Activated naive CD8-positive, alpha-beta T cell treated with anti-CD3 and anti-CD28 coated beads, Interleukin-2, amount 50 U/mL, for 24 hours (primary cell): Measurements from ENCODE around the gene MN1.

Experiments
- ATAC-seq: fragments of 150-1000 bp; cut with Tn5 transposase; one replicate; pipeline ENCODE4 v1.10.0; 2021
- DNase-seq: peaks from one replicate; pipeline ENCODE4 v3.0.0; 2021
- H3K27ac Mint-ChIP-seq: one replicate; pipeline ENCODE4 v1.8.0; 2021; ENCODE audit warnings: mild to moderate bottlenecking, mixed read lengths
- H3K27me3 Mint-ChIP-seq: one replicate; pipeline ENCODE4 v1.8.0; 2021; ENCODE audit warnings: mixed read lengths
- H3K36me3 Mint-ChIP-seq: one replicate; pipeline ENCODE4 v1.8.0; 2021; ENCODE audit warnings: low read depth, mixed read lengths
- H3K4me1 Mint-ChIP-seq: one replicate; pipeline ENCODE4 v1.8.0; 2021; ENCODE audit warnings: mixed read lengths
- H3K4me3 Mint-ChIP-seq: one replicate; pipeline ENCODE4 v1.8.0; 2021; ENCODE audit warnings: mild to moderate bottlenecking, moderate library complexity, mixed read lengths
- H3K9me3 Mint-ChIP-seq: one replicate; pipeline ENCODE4 v1.8.0; 2021; ENCODE audit warnings: mixed read lengths

Gene MN1

GRCh38 chr22:27798511-27799014, 3.0 kb downstream of the MN1 start:
- Mint-ChIP-seq H3K27ac (no peak overlapping the region), H3K9me3 (no peaks in the 10 kb centered on the region), H3K27me3 (peaks cover 10% of the 10 kb centered on the region), H3K36me3 (no peaks in the 10 kb centered on the region), H3K4me3 (no peak overlapping the region), H3K4me1 (peaks cover 8% of the 10 kb centered on the region)
- ATAC-seq (no peak), DNase-seq (no peak)

GRCh38 chr22:27797520-27798391, 3.8 kb downstream of the MN1 start:
- DNase-seq: no peak
- H3K27me3 Mint-ChIP-seq: peaks cover 8% of the 10 kb centered on the region
- no peaks in the 10 kb centered on the region for H3K9me3 Mint-ChIP-seq

DNA sequence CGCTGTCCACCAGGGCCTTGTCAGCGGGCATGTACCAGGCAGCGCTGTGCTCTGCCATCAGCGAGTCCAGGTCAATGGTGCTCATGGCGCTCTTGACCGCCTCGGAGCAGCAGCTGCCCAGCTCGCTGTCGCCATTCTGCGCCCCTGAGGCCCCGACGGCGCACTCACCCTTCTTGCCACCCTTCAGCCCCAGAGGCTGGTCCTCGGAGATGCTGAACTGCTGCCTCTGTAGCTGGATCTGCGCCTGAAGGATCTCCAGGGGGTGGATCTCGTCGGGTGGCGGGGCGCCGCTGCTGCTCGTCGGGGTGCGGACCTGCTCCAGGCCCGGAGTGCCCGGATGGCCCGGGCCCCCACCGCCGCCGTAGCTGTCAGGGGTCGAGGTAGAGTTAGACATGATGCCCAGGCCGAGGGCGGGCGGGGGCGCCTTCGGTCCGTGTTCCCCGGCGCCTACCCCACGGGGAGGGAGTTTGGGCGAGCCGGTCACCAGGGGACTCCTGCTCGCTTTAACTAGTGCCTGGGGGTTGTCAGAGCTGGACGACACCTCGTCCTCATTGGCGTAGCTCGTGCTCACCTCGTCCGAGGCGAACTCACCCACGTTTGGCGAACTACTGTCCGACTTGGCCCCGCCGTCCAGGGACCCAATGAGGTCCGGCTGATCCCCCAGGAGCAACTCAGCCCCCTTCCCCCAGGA, 4.6 kb downstream of the MN1 start:
- DNase-seq: no peak
- Mint-ChIP-seq H3K27me3 (peaks cover 2% of the 10 kb centered on the region), H3K4me3 (no peak overlapping the region), H3K27ac (no peak overlapping the region), H3K4me1 (no peaks in the 10 kb centered on the region), H3K9me3 (no peaks in the 10 kb centered on the region), H3K36me3 (no peaks in the 10 kb centered on the region)
- no peak for ATAC-seq

More at GRCh38 chr22:27797520-27798391, 3.8 kb downstream of the MN1 start:
- Mint-ChIP-seq H3K4me3 (no peak overlapping the region), H3K4me1 (peaks cover 7% of the 10 kb centered on the region), H3K36me3 (no peaks in the 10 kb centered on the region), H3K27ac (no peak overlapping the region)
- no peak for ATAC-seq

DNA sequence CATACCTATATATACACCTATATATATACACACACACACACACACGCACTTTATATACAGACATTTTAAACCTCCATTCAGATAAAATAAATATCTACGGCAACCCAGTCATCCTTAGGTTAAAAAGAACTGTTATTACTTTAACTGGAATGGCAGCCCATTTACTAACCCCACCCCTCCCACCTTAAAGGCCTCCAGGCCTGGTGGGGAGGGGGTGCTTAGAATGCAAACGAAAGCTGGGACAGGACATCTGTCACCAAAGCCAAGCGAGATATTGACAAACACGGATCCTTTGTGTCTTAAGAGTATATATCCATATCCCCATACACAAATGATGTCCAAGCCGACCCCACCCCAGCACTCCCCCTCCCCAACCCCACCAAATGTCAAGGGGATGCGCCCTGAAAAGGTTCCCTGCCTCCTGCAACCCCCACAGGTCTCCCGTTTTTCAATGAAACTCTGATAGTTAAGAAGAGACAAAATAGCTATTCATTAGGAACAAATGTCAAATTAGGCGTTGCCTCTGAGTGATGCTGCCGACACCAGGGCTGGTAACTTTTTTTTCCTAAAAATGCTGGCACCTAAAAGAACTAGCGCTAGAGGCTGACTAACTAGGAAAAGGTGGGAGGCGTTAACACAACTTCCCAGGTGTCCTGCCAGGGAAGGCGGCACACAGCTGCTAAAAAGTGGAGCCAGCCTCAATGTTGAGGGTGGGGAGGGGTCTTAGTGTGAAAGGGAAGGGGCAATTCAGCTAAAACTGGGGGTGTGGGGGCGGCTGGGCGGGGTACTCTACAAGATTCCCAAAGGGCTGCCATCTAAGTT, 5.6 kb downstream of the MN1 start:
- no peak overlapping the region for H3K4me3 Mint-ChIP-seq
- H3K4me1 Mint-ChIP-seq: no peaks in the 10 kb centered on the region
- H3K9me3 Mint-ChIP-seq: no peaks in the 10 kb centered on the region
- H3K27ac Mint-ChIP-seq: no peak overlapping the region
- ATAC-seq (no peak), DNase-seq (no peak)
- peaks cover 2% of the 10 kb centered on the region for H3K27me3 Mint-ChIP-seq
- no peaks in the 10 kb centered on the region for H3K36me3 Mint-ChIP-seq

- DNase-seq: no peak
- Mint-ChIP-seq H3K27ac (no peak overlapping the region), H3K4me3 (no peak overlapping the region), H3K27me3 (no peaks in the 10 kb centered on the region), H3K36me3 (no peaks in the 10 kb centered on the region), H3K9me3 (no peaks in the 10 kb centered on the region), H3K4me1 (no peaks in the 10 kb centered on the region)
- no peak for ATAC-seq
These were observed 6.5 kb downstream of the MN1 start for GRCh38 chr22:27795053-27795452.

DNA sequence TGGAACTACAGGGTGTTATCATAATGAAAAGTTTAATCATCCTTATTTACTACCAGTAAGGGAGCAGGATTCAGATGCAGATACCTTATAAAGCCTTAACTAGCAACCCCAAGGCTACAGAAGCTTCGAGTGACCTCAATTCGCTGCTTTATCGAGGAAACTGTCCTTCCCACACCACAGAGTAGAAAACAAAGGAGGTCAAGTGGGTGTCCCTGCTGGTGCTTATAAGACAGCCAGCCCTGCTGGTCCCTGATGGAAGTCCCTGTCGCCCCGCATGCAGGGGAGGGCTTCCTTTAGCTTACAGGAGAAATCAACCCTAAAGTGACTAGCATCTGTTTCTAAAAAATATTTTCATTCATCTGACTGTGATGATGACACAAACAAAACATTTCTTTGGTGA, 7.3 kb downstream of the MN1 start:
- Mint-ChIP-seq H3K9me3 (no peaks in the 10 kb centered on the region), H3K27me3 (no peaks in the 10 kb centered on the region), H3K4me3 (no peak overlapping the region), H3K36me3 (no peaks in the 10 kb centered on the region), H3K27ac (no peak overlapping the region), H3K4me1 (no peaks in the 10 kb centered on the region)
- ATAC-seq (no peak), DNase-seq (no peak)

DNA sequence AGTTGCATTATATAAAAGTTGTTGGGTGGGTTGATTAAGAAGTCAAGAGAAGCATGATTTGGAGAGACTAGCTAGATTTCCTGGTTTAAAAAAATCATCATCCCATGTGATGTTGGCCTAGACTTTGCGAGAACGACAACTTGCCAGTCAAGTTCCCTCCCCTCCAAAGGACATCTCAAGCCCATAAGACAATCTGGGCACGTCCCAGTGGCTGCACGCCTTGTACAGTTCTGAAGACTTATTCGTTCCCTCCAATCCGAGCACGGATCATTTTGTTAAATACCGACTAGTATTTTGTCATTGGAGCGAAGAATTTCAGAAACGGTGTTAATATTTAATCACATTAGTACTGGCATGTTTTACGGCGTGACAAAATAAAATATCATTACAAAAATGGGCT, 8.0 kb downstream of the MN1 start:
- Mint-ChIP-seq H3K27ac (no peak overlapping the region), H3K36me3 (no peaks in the 10 kb centered on the region), H3K27me3 (no peaks in the 10 kb centered on the region), H3K9me3 (no peaks in the 10 kb centered on the region), H3K4me1 (no peaks in the 10 kb centered on the region), H3K4me3 (no peak overlapping the region)
- ATAC-seq (no peak), DNase-seq (no peak)

- no peaks in the 10 kb centered on the region for H3K27me3 Mint-ChIP-seq
- DNase-seq (no peak), ATAC-seq (no peak)
- no peaks in the 10 kb centered on the region for H3K36me3 Mint-ChIP-seq
- H3K4me3 Mint-ChIP-seq: no peak overlapping the region
- no peaks in the 10 kb centered on the region for H3K9me3 Mint-ChIP-seq
- no peak overlapping the region for H3K27ac Mint-ChIP-seq
- no peaks in the 10 kb centered on the region for H3K4me1 Mint-ChIP-seq
These were observed 8.9 kb downstream of the MN1 start for GRCh38 chr22:27792452-27793161.

DNA sequence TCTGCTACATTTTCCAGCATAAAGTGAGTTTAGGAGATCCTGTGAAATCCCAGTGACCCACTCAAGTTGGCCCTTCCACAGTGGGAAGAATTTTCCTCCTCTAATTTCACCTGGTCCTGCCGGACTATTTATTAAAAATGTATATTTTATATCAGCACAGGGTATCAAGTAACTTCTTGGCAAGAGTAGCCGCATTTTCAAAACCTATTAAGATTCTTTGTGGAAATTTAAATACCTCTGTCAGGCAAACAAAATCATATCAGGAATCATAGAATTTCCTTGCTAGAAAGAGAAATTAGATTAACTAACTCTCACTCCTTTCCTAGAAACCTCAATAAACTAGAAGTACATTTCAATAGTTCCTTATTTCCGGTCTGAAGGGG, 9.7 kb downstream of the MN1 start:
- Mint-ChIP-seq H3K9me3 (no peaks in the 10 kb centered on the region), H3K4me3 (no peak overlapping the region), H3K27ac (no peak overlapping the region), H3K27me3 (no peaks in the 10 kb centered on the region), H3K4me1 (no peaks in the 10 kb centered on the region), H3K36me3 (no peaks in the 10 kb centered on the region)
- no peak for DNase-seq
- no peak for ATAC-seq

DNA sequence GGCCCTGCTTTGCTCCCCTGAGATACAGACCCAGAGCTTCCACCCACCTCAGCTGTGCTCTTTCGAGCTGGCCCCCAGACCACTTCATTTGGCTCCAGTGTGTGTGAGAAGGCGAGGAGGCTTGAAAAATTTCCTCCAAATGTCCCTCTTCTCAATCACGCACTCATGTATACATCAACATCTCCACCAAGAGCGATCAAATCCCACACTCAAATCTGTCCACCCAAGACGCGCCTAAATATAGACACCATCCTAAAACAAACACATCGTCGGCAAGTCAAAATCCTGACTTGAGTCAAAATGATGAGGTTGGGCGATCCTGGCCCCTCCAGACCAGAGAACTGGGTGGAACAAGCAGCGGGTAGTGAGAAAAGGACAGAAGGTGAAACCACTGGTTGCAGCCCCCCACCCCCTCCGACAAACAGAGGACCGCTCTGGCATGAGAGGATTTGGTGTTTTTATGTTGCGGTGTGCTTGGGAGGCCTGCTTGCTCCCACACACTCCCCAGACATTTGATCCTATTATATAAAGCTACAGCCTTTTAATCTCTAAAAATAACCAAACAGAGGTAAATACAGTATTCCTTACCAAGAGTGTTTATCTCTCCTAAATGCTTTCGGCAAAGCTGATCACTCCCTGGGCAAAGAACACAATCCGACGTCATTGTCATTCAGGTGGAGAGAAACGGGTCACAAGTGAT, 10.2 kb downstream of the MN1 start:
- ATAC-seq (no peak), DNase-seq (no peak)
- peaks cover under 1% of the 10 kb centered on the region for H3K27me3 Mint-ChIP-seq

GRCh38 chr22:27790376-27791158, 11.0 kb downstream of the MN1 start:
- Mint-ChIP-seq H3K27me3 (peaks cover 2% of the 10 kb centered on the region), H3K9me3 (no peaks in the 10 kb centered on the region), H3K4me1 (no peaks in the 10 kb centered on the region), H3K36me3 (no peaks in the 10 kb centered on the region), H3K27ac (no peak overlapping the region), H3K4me3 (no peak overlapping the region)
- DNase-seq: no peak
- ATAC-seq: no peak

More for the DNA sequence above, 10.2 kb downstream of the MN1 start:
- Mint-ChIP-seq H3K27ac (no peak overlapping the region), H3K4me1 (no peaks in the 10 kb centered on the region), H3K4me3 (no peak overlapping the region), H3K9me3 (no peaks in the 10 kb centered on the region), H3K36me3 (no peaks in the 10 kb centered on the region)

GRCh38 chr22:27788500-27789288, 12.9 kb downstream of the MN1 start:
- Mint-ChIP-seq H3K9me3 (no peaks in the 10 kb centered on the region), H3K27ac (no peak overlapping the region), H3K4me1 (no peaks in the 10 kb centered on the region), H3K36me3 (no peaks in the 10 kb centered on the region), H3K4me3 (no peak overlapping the region), H3K27me3 (peaks cover 7% of the 10 kb centered on the region)
- ATAC-seq: no peak
- DNase-seq: no peak
